ENCODE measurements around the gene CCDC8.

Gene CCDC8

DNA sequence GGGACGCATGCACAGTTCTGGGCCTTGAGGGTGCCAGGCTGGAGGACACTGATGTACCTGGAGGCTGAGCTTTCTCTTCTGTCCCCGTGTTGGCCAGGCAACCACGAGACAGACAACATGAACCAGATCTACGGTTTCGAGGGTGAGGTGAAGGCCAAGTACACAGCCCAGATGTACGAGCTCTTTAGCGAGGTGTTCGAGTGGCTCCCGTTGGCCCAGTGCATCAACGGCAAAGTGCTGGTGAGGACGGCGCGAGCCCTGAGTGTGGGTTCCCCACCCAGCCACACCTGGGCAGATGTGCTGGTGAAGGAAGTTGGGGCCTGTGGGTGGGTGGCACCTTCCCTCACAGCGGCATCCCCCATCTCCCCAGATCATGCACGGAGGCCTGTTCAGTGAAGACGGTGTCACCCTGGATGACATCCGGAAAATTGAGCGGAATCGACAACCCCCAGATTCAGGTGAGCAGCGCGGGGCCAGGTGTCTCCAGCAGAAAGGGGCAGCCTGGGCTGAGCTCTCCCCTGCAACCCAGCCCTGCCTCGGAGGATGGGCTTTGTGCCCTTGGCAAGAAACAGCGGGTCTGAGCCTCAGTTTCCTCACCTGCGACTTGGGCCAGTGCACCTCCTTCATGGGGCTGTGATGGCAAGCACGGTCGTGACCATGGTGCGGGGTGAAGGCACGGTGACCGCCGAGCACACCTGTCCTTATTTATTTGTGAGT is 26.2 kb downstream of the CCDC8 start:
- no peak for TF ChIP-seq ZFX (IDR thresholded peaks at IDR 0.05; ENCODE audit: borderline replicate concordance)
- TF ChIP-seq, protein P1, sequence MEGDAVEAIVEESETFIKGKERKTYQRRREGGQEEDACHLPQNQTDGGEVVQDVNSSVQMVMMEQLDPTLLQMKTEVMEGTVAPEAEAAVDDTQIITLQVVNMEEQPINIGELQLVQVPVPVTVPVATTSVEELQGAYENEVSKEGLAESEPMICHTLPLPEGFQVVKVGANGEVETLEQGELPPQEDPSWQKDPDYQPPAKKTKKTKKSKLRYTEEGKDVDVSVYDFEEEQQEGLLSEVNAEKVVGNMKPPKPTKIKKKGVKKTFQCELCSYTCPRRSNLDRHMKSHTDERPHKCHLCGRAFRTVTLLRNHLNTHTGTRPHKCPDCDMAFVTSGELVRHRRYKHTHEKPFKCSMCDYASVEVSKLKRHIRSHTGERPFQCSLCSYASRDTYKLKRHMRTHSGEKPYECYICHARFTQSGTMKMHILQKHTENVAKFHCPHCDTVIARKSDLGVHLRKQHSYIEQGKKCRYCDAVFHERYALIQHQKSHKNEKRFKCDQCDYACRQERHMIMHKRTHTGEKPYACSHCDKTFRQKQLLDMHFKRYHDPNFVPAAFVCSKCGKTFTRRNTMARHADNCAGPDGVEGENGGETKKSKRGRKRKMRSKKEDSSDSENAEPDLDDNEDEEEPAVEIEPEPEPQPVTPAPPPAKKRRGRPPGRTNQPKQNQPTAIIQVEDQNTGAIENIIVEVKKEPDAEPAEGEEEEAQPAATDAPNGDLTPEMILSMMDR (IDR thresholded peaks at IDR 0.05): no peak
- H3K27ac ChIP-seq: no peak overlapping the region

DNA sequence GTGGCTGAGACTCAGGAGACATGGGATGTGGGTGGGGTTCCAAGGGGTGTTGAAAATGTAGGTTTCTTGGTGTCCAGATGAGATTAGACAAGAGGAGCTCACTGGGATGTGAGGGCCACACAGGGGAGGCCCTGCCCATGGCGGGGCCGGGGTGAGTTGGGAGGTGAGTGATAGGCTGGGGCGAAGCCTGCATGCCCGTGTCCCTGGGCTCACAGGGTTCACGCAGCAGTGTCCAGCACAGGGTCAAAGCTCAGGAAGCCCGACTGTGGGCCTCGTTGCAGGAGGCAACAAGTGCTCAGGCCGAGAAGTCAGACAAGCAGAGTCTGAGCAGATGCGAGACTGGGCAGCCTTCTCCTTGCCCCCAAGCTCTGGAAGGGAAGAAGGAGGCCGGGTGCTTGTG is 27.2 kb downstream of the CCDC8 start:
- no peak overlapping the region for H3K27ac ChIP-seq
- TF ChIP-seq, protein P1 (IDR thresholded peaks at IDR 0.05): no peak
- no peak for TF ChIP-seq ZFX (IDR thresholded peaks at IDR 0.05; ENCODE audit: borderline replicate concordance)

DNA sequence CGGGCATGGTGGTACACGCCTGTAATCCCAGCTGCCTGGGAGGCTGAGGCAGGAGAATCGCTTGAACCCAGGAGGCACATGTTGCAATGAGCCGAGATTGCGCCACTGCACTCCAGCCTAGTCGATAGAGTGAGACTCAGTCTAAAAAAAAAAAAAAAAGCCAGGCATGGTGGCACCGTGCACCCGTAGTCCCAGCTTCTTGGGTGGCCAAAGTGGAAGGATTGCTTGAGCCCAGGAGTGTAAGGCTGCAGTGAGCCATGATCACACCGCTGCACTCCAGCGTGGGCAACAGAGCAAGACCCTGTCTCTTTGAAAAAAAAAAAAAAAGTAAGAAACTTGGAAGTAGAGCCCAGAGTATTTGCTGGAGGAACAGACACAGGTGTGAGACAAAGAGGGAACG is 27.7 kb downstream of the CCDC8 start:
- H3K27ac ChIP-seq: no peak overlapping the region

DNA sequence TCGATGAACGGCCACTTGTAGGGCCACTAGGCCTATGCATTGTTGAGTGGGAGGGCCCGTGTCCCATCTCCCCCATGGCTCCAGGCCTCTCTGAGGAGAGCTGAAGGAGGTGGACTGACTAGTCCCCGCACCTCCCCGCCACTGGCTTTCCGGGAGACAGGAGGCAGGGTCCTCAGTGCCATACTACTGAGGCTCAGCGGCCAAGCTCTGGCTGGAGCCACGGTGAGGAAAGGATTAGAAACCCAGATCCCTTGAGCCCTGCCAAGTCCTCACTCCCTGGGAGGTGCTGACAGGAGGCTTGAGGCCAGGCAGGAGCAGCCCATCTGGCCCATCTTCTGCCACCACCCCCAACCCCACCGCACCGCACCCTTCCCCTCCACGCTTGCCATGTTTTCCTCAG is 29.0 kb downstream of the CCDC8 start:
- no peak overlapping the region for H3K27ac ChIP-seq
- no peak for TF ChIP-seq ZFX (IDR thresholded peaks at IDR 0.05; ENCODE audit: borderline replicate concordance)
- TF ChIP-seq, protein P1 (IDR thresholded peaks at IDR 0.05): no peak

More for the DNA sequence above, 27.7 kb downstream of the CCDC8 start:
- TF ChIP-seq, protein P1 (IDR thresholded peaks at IDR 0.05): no peak
- no peak for TF ChIP-seq ZFX (IDR thresholded peaks at IDR 0.05; ENCODE audit: borderline replicate concordance)

DNA sequence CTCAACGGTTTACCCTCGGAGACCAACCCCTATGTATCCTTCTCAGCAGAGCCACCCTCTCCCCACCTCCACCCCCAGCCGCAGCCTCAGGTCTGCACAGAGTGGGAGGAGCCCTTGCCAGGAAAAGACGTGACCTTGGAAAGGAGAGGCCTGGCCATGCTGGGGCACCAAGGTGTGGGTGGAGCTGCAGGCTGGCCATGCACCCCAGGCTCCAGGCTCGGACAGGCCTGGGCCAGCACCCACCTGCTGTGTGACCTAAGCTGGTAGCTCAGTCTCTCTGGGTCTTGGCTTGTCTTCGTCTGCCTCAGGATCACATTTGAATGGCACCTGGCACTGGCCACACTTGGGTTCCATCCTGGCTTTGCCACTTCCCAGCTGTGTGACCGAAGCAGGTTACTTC is 29.5 kb downstream of the CCDC8 start:
- no peak for TF ChIP-seq ZFX (IDR thresholded peaks at IDR 0.05; ENCODE audit: borderline replicate concordance)
- TF ChIP-seq, protein P1 (IDR thresholded peaks at IDR 0.05): no peak
- no peak overlapping the region for H3K27ac ChIP-seq

DNA sequence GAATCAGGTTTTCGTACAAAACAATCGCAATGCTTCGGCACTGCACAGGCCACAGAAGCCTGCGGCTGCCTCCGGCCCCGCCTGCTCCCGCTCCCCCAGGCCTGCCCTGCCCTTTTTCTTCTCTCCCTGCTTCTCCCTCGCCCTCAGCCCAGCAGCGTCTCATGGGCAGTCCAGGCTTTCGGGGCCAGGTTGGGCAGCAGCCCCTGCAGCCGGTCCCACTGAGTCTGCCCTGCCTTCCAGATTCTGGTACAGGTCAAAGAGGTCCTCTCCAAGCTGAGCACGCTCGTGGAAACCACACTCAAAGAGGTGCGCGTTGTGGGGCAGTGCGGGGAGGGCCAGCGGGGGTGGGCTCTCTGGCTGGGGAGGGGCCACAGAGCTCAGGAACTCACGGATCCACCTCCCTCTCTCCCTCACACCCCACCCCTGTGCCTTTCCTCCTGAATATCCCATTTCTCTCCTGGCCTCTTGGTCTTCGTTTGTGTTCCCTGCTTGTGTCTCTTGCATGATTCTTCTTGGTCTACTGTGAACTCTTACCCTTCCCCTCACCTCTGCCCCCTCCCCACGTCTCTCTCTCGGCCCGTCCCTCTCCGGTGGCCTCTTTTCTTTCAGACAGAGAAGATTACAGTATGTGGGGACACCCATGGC is 30.1 kb downstream of the CCDC8 start:
- no peak overlapping the region for H3K27ac ChIP-seq
- TF ChIP-seq, protein P1 (IDR thresholded peaks at IDR 0.05): no peak
- TF ChIP-seq ZFX (IDR thresholded peaks at IDR 0.05; ENCODE audit: borderline replicate concordance): no peak

DNA sequence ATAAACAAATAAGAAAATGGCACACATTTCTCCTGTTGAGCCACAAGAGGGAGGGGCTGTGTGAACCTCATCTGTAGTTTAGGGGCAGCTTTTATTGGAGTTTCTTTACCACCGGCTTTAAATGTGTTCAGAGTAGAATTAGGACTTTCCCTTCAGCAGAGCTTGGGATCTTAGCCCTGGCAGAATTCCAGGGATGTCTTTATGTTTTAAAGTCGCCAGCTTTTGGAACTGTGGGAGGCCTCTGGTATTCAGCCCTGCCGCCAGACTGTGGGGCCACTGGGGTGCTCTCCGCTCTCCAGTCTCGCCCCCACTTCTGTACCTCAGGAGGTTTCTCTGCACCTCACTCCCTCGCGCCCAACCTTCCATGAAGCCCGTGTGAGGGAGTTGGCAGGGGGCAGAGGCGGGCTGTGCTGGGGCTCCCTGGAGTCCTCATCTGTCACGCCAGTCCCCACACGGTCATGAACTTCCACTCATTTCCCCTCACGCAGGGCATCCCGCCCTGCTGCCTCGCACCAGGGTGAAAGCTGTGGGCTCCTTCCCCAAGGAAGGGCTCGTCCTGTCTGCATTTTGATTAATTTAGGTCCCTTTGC is 31.5 kb downstream of the CCDC8 start:
- TF ChIP-seq, protein P1 (IDR thresholded peaks at IDR 0.05): no peak
- no peak for TF ChIP-seq ZFX (IDR thresholded peaks at IDR 0.05; ENCODE audit: borderline replicate concordance)
- no peak overlapping the region for H3K27ac ChIP-seq
